ENCODE data around the gene FRMD7.

Gene FRMD7

GRCh38 chrX:132031867-132032266 lies 96.0 kb downstream of the FRMD7 start:
- DNase-seq: no peak

GRCh38 chrX:132030264-132030663 lies 97.6 kb downstream of the FRMD7 start:
- no peak for DNase-seq

All from right kidney (tissue), 1 donor.